Loucy (cell line): ENCODE measurements around the gene ZNF768.

ENCODE experiments used
- EZH2phosphoT487 ChIP-seq: fragments of 200-600 bp; IDR thresholded peaks from 2 replicates; pipeline ENCODE4 v1.6.1; 2018; ENCODE audit warnings: antibody characterized with exemption, mild to moderate bottlenecking, moderate library complexity, borderline replicate concordance
- TF ChIP-seq, protein P1 (sequence below): fragments of 200-600 bp; sonication (generic); conservative IDR thresholded peaks from 2 replicates; pipeline ENCODE4 v1.5.1; 2014; ENCODE audit warnings: mild to moderate bottlenecking, antibody characterized with exemption, low read length

DNA sequence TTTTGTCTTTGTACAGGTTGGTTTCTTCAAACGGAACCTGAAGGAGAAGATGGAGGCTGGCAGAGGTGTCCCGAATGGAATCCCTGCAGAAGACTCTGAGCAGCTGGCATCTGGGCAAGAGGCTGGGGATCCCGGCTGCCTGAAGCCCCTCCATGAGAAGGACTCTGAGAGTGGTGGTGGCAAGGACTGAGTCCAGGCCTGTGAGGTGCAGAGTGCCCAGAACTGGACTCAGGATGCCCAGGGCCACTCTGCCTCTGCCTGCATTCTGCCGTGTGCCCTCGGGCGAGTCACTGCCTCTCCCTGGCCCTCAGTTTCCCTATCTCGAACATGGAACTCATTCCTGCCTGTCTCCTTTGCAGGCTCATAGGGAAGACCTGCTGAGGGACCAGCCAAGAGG lies 4.9 kb downstream of the ZNF768 start:
- TF ChIP-seq, protein P1, sequence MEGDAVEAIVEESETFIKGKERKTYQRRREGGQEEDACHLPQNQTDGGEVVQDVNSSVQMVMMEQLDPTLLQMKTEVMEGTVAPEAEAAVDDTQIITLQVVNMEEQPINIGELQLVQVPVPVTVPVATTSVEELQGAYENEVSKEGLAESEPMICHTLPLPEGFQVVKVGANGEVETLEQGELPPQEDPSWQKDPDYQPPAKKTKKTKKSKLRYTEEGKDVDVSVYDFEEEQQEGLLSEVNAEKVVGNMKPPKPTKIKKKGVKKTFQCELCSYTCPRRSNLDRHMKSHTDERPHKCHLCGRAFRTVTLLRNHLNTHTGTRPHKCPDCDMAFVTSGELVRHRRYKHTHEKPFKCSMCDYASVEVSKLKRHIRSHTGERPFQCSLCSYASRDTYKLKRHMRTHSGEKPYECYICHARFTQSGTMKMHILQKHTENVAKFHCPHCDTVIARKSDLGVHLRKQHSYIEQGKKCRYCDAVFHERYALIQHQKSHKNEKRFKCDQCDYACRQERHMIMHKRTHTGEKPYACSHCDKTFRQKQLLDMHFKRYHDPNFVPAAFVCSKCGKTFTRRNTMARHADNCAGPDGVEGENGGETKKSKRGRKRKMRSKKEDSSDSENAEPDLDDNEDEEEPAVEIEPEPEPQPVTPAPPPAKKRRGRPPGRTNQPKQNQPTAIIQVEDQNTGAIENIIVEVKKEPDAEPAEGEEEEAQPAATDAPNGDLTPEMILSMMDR = no peak
- no peak for TF ChIP-seq EZH2phosphoT487
